Measurements from ENCODE around the gene PALLD. TPM values are rescaled to one million over a fixed set of nuclear protein-coding genes. Genes with fewer than 3 reads are reported as not detected.
"Not testable (repeated sequence)": the region's sequence is repeated elsewhere in the genome, so short reads cannot be mapped to it uniquely, and the experiment has no call there.

The PALLD gene
- total RNA-seq, 2 donors from 2014 or later, result 72.1 to 195 TPM

- no peak for DNase-seq
- Histone ChIP-seq H3K4me3 (no peak overlapping the region), H3K9me3 (no peaks in the 10 kb centered on the region), H3K36me3 (peaks cover 22% of the 10 kb centered on the region), H3K27ac (no peak overlapping the region), H3K9ac (ENCODE audit: low read depth in 2 of 2, low read length in 2 of 2) (no peak overlapping the region), H3K27me3 (no peaks in the 10 kb centered on the region), H3K4me1 (no peaks in the 10 kb centered on the region)
- TF ChIP-seq CTCF (IDR thresholded peaks at IDR 0.05), result no peak
- intact Hi-C loops (cut with DNase I), result loop anchor here (5.0 to 10.0 kb wide), 2 partner anchors 68 to 414 kb away; no protein-coding TSS in a partner anchor
Observed at GRCh38 chr4:168928875-168929274, 432.0 kb downstream of the PALLD start.

- H3K4me3 ChIP-seq, result no peak overlapping the region
- DNase-seq, result no peak
- no peak overlapping the region for H3K27ac ChIP-seq
- intact Hi-C loops (cut with DNase I), result no loop called here
- no peak overlapping the region for H3K9ac ChIP-seq (ENCODE audit: low read depth in 2 of 2, low read length in 2 of 2)
- H3K4me1 ChIP-seq, result no peaks in the 10 kb centered on the region
- H3K9me3 ChIP-seq, result no peaks in the 10 kb centered on the region
- no peak for TF ChIP-seq CTCF (IDR thresholded peaks at IDR 0.05)
- peaks cover 15% of the 10 kb centered on the region for H3K36me3 ChIP-seq
- H3K27me3 ChIP-seq, result no peaks in the 10 kb centered on the region
Observed at GRCh38 chr4:168930413-168931196, 433.8 kb downstream of the PALLD start.

GRCh38 chr4:168931215-168931650, 434.4 kb downstream of the PALLD start:
- intact Hi-C loops (cut with DNase I), result no loop called here
- Histone ChIP-seq H3K36me3 (peaks cover 10% of the 10 kb centered on the region), H3K9me3 (no peaks in the 10 kb centered on the region), H3K4me1 (no peaks in the 10 kb centered on the region), H3K9ac (ENCODE audit: low read depth in 2 of 2, low read length in 2 of 2) (no peak overlapping the region), H3K27me3 (no peaks in the 10 kb centered on the region), H3K4me3 (no peak overlapping the region), H3K27ac (no peak overlapping the region)
- no peak for TF ChIP-seq CTCF (IDR thresholded peaks at IDR 0.05)
- DNase-seq, result no peak

- no peak overlapping the region for H3K9ac ChIP-seq (ENCODE audit: low read depth in 2 of 2, low read length in 2 of 2)
- no peak for DNase-seq
- no peak overlapping the region for H3K27ac ChIP-seq
- H3K4me1 ChIP-seq, result no peaks in the 10 kb centered on the region
- no peaks in the 10 kb centered on the region for H3K9me3 ChIP-seq
- TF ChIP-seq CTCF (IDR thresholded peaks at IDR 0.05), result no peak
- H3K36me3 ChIP-seq, result peaks cover 8% of the 10 kb centered on the region
- no peaks in the 10 kb centered on the region for H3K27me3 ChIP-seq
- H3K4me3 ChIP-seq, result no peak overlapping the region
- intact Hi-C loops (cut with DNase I), result no loop called here
Observed at GRCh38 chr4:168932138-168932537, 435.3 kb downstream of the PALLD start.

GRCh38 chr4:168933423-168933822, 436.6 kb downstream of the PALLD start:
- DNase-seq, result no peak
- no peaks in the 10 kb centered on the region for H3K4me1 ChIP-seq
- no peak for TF ChIP-seq CTCF (IDR thresholded peaks at IDR 0.05)
- peaks cover 5% of the 10 kb centered on the region for H3K36me3 ChIP-seq
- no peaks in the 10 kb centered on the region for H3K9me3 ChIP-seq
- intact Hi-C loops (cut with DNase I), result no loop called here
- no peak overlapping the region for H3K4me3 ChIP-seq
- H3K9ac ChIP-seq (ENCODE audit: low read depth in 2 of 2, low read length in 2 of 2), result no peak overlapping the region
- no peak overlapping the region for H3K27ac ChIP-seq
- no peaks in the 10 kb centered on the region for H3K27me3 ChIP-seq

GRCh38 chr4:168937473-168937872, 440.6 kb downstream of the PALLD start:
- H3K4me3 ChIP-seq; H3K9me3 ChIP-seq; DNase-seq; H3K9ac ChIP-seq (ENCODE audit: low read depth in 2 of 2, low read length in 2 of 2); H3K4me1 ChIP-seq; H3K36me3 ChIP-seq; H3K27ac ChIP-seq; intact Hi-C loops (cut with DNase I); H3K27me3 ChIP-seq: not testable (repeated sequence)

Measured in colonic mucosa (tissue), 4 donors.